Liver (tissue), 3 donors: ENCODE measurements around the gene SPAG4.

ENCODE experiments used
- ATF3 ChIP-seq: IDR thresholded peaks from 2 replicates; pipeline ENCODE4 v1.6.1; 2016; ENCODE audit warnings: antibody characterized with exemption
- CTCF ChIP-seq: fragments of 150-350 bp; IDR thresholded peaks from 2 replicates; pipeline ENCODE4 v1.5.1; 2017; ENCODE audit warnings: improper control_type of control experiment, low read depth, low read length; ENCODE audit not compliant: missing input control
- GABPA ChIP-seq, 2 donors: IDR thresholded peaks in 1 of 2; conservative IDR thresholded peaks in 1 of 2; 2 replicates each; pipeline ENCODE4 v1.6.1; 2016; ENCODE audit warnings: antibody characterized with exemption in 2 of 2, mild to moderate bottlenecking in 1 of 2, moderate library complexity in 1 of 2
- MAX ChIP-seq: IDR thresholded peaks from 2 replicates; pipeline ENCODE4 v1.6.1; 2016; ENCODE audit warnings: antibody characterized with exemption
- REST ChIP-seq: IDR thresholded peaks from 2 replicates; pipeline ENCODE4 v1.6.1; 2016; ENCODE audit warnings: antibody characterized with exemption, mild to moderate bottlenecking
- SP1 ChIP-seq: IDR thresholded peaks from 2 replicates; pipeline ENCODE4 v1.6.1; 2018; ENCODE audit warnings: antibody characterized with exemption, mild to moderate bottlenecking
- TAF1 ChIP-seq: conservative IDR thresholded peaks from 2 replicates; pipeline ENCODE4 v1.6.1; 2016; ENCODE audit warnings: antibody characterized with exemption, mild to moderate bottlenecking
- YY1 ChIP-seq: IDR thresholded peaks from 2 replicates; pipeline ENCODE4 v1.6.1; 2016; ENCODE audit warnings: antibody characterized with exemption, mild to moderate bottlenecking
- ZBTB33 ChIP-seq: IDR thresholded peaks from 2 replicates; pipeline ENCODE4 v1.6.1; 2016; ENCODE audit warnings: antibody characterized with exemption
- donor health status: healthy.
- donor health status: healthy.

- TF ChIP-seq CTCF (no peak), YY1 (no peak), MAX (no peak), GABPA (IDR thresholded peaks at IDR 0.05 in 1 of 2, conservative IDR thresholded peaks at IDR 0.05 in 1 of 2) (no peak), SP1 (no peak), REST (no peak), ATF3 (no peak), ZBTB33 (no peak), TAF1 (no peak)
These were observed 39.7 kb upstream of the SPAG4 start for GRCh38 chr20:35575958-35576357.
